D341Med (cell line): Measurements from ENCODE around the gene NOTO.

ENCODE experiments used
- DNase-seq: peaks from one replicate; pipeline ENCODE4 v3.0.0; 2012; ENCODE audit warnings: low spot score

NOTO gene

GRCh38 chr2:73233932-73234832, 31.8 kb downstream of the NOTO start, which contains the start of gene CCT7:
Gene CCT7 (plus strand): TSS chr2:73234308. CDS start chr2:73234379, 71 bp downstream.
- peak; percentile 84 for DNase-seq

- no peak for DNase-seq
Measured at GRCh38 chr2:73235315-73236028, 33.1 kb downstream of the NOTO start.

- no peak for DNase-seq
Measured at GRCh38 chr2:73237168-73237567, 34.8 kb downstream of the NOTO start.

GRCh38 chr2:73238149-73238548, 35.8 kb downstream of the NOTO start:
- DNase-seq: no peak

- DNase-seq: no peak
Measured at GRCh38 chr2:73238976-73239375, 36.6 kb downstream of the NOTO start.

- DNase-seq: no peak
Measured at GRCh38 chr2:73239776-73240175, 37.4 kb downstream of the NOTO start.

GRCh38 chr2:73243884-73244570, 41.7 kb downstream of the NOTO start:
- peak; percentile 65 for DNase-seq

- no peak for DNase-seq
Measured at GRCh38 chr2:73244580-73244979, 42.2 kb downstream of the NOTO start.

GRCh38 chr2:73246850-73247249, 44.5 kb downstream of the NOTO start:
- no peak for DNase-seq

GRCh38 chr2:73249636-73250035, 47.3 kb downstream of the NOTO start:
- no peak for DNase-seq

- peak; percentile 82 for DNase-seq
Measured at GRCh38 chr2:73250872-73251846, 48.8 kb downstream of the NOTO start.

- DNase-seq: no peak
Measured at GRCh38 chr2:73252238-73253027, 50.1 kb downstream of the NOTO start.

- no peak for DNase-seq
Measured at GRCh38 chr2:73253400-73253799, 51.0 kb downstream of the NOTO start.

GRCh38 chr2:73253901-73254300, 51.5 kb downstream of the NOTO start:
- no peak for DNase-seq

- no peak for DNase-seq
Measured at GRCh38 chr2:73254343-73255006, 52.1 kb downstream of the NOTO start.

GRCh38 chr2:73255007-73255644, 52.8 kb downstream of the NOTO start:
- no peak for DNase-seq

GRCh38 chr2:73255907-73256617, 53.7 kb downstream of the NOTO start:
- DNase-seq: no peak

GRCh38 chr2:73256618-73256922, 54.2 kb downstream of the NOTO start:
- no peak for DNase-seq

- no peak for DNase-seq
Measured at GRCh38 chr2:73257021-73257420, 54.6 kb downstream of the NOTO start.
